Measurements from ENCODE around the gene MBD3L2. TPM values are rescaled to one million over a fixed set of nuclear protein-coding genes. Genes with fewer than 3 reads are reported as not detected.
"Not testable (repeated sequence)": the region's sequence is repeated elsewhere in the genome, so short reads cannot be mapped to it uniquely, and the experiment has no call there.

Gene MBD3L2
- total RNA-seq, 1 experiment from 2014 or later: not detected

GRCh38 chr19:7054635-7055368 is 5.7 kb downstream of the MBD3L2 start:
- H3K27me3 ChIP-seq, H3K9me3 ChIP-seq, H3K4me3 ChIP-seq, H3K36me3 ChIP-seq, DNase-seq: not testable (repeated sequence)

- not testable (repeated sequence) for H3K27me3 ChIP-seq, H3K36me3 ChIP-seq, DNase-seq, H3K9me3 ChIP-seq, H3K4me3 ChIP-seq
These were observed 6.6 kb downstream of the MBD3L2 start for GRCh38 chr19:7055679-7056078.

- not testable (repeated sequence) for H3K36me3 ChIP-seq, DNase-seq, H3K9me3 ChIP-seq, H3K27me3 ChIP-seq, H3K4me3 ChIP-seq
These were observed 7.2 kb downstream of the MBD3L2 start for GRCh38 chr19:7056371-7056770.

DNA sequence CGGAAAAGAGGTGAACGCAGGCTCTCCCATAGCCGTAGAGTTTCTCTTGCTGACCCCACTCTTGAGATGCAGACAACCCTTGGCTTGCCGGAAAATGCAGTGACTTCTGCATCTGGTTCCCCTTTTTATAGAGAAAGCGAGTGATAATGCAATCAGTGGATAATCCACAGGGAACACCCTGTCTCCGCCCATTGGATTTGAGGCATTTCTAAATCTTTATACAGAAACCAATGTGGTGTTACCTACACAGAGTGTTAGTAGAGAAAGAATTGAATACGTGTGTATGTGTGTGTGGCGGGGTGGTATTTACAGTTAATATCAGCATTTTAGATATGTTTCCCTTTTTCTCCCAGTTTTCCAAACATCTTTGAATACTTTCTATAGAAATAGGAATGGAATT is 9.5 kb downstream of the MBD3L2 start, which contains the start of gene MBD3L3:
Gene MBD3L3 (minus strand): TSS at position 101 of the 400 bp plus-strand sequence. CDS start 71 bp downstream, at position 30.
- not testable (repeated sequence) for H3K4me3 ChIP-seq, H3K27me3 ChIP-seq, H3K36me3 ChIP-seq, DNase-seq, H3K9me3 ChIP-seq

- H3K9me3 ChIP-seq, H3K27me3 ChIP-seq, H3K4me3 ChIP-seq, DNase-seq, H3K36me3 ChIP-seq: not testable (repeated sequence)
These were observed 10.9 kb downstream of the MBD3L2 start for GRCh38 chr19:7059977-7060376.

- H3K27me3 ChIP-seq: no peaks in the 10 kb centered on the region
- no peaks in the 10 kb centered on the region for H3K9me3 ChIP-seq
- no peak for DNase-seq
- no peaks in the 10 kb centered on the region for H3K36me3 ChIP-seq
- no peak overlapping the region for H3K4me3 ChIP-seq
These were observed 14.2 kb downstream of the MBD3L2 start for GRCh38 chr19:7063339-7063738.

GRCh38 chr19:7063764-7064418 is 14.8 kb downstream of the MBD3L2 start:
- Histone ChIP-seq H3K4me3 (no peak overlapping the region), H3K9me3 (no peaks in the 10 kb centered on the region), H3K27me3 (no peaks in the 10 kb centered on the region), H3K36me3 (no peaks in the 10 kb centered on the region)
- DNase-seq: no peak

- H3K36me3 ChIP-seq: peaks cover 22% of the 10 kb centered on the region
- peak; percentile 35 for DNase-seq
- H3K9me3 ChIP-seq, H3K27me3 ChIP-seq, H3K4me3 ChIP-seq: not testable (repeated sequence)
These were observed 18.0 kb downstream of the MBD3L2 start for GRCh38 chr19:7067122-7067521.

DNA sequence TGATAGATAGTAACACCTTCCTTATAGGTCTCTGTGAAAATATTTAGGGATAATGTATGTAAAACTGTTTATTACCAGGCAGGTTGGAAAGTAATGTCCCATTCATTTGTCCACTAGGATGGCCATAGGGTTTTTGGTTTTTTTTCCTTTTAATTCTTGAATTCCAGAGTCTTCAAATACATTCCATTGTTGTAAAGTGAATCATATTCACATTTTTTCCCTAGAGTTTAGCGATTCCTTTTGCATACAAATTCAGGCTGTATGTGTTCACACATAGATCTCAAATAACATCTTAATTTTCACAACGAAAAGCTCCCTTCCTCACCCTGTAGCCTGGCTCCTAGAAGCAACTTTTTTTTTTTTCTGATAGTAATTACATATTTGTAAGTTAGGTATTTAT is 18.6 kb downstream of the MBD3L2 start:
- DNase-seq: no peak
- Histone ChIP-seq H3K4me3 (no peak overlapping the region), H3K27me3 (no peaks in the 10 kb centered on the region), H3K36me3 (peaks cover 28% of the 10 kb centered on the region), H3K9me3 (peaks cover 8% of the 10 kb centered on the region)

- Histone ChIP-seq H3K4me3 (peak overlapping the region; percentile 90), H3K9me3 (peaks cover 10% of the 10 kb centered on the region), H3K27me3 (no peaks in the 10 kb centered on the region), H3K36me3 (peaks cover 37% of the 10 kb centered on the region)
- no peak for DNase-seq
These were observed 19.5 kb downstream of the MBD3L2 start for GRCh38 chr19:7068599-7068998.

GRCh38 chr19:7069042-7069903 is 20.2 kb downstream of the MBD3L2 start, which contains the start of gene ZNF557:
Gene ZNF557 (plus strand): TSS chr19:7069703. CDS start chr19:7075075, 5,372 bp downstream.
- H3K36me3 ChIP-seq: peaks cover 44% of the 10 kb centered on the region
- no peaks in the 10 kb centered on the region for H3K27me3 ChIP-seq
- H3K9me3 ChIP-seq: peaks cover 12% of the 10 kb centered on the region
- DNase-seq: peak; percentile 100
- H3K4me3 ChIP-seq: peak within 1 kb of the TSS; percentile 90

- peak; percentile 31 for DNase-seq
- peak overlapping the region; percentile 90 for H3K4me3 ChIP-seq
- H3K27me3 ChIP-seq: no peaks in the 10 kb centered on the region
- peaks cover 47% of the 10 kb centered on the region for H3K36me3 ChIP-seq
- peaks cover 13% of the 10 kb centered on the region for H3K9me3 ChIP-seq
These were observed 20.7 kb downstream of the MBD3L2 start for GRCh38 chr19:7069904-7070226.

GRCh38 chr19:7072541-7072940 is 23.4 kb downstream of the MBD3L2 start:
- H3K27me3 ChIP-seq: no peaks in the 10 kb centered on the region
- DNase-seq: no peak
- H3K4me3 ChIP-seq: no peak overlapping the region
- peaks cover 74% of the 10 kb centered on the region for H3K36me3 ChIP-seq
- H3K9me3 ChIP-seq: peaks cover 29% of the 10 kb centered on the region

GRCh38 chr19:7074705-7075282 is 25.7 kb downstream of the MBD3L2 start:
- Histone ChIP-seq H3K4me3 (no peak overlapping the region), H3K9me3 (peaks cover 49% of the 10 kb centered on the region), H3K27me3 (no peaks in the 10 kb centered on the region), H3K36me3 (peaks cover 92% of the 10 kb centered on the region)
- peak; percentile 11 for DNase-seq

GRCh38 chr19:7076151-7076550 is 27.0 kb downstream of the MBD3L2 start:
- Histone ChIP-seq H3K4me3 (no peak overlapping the region), H3K36me3 (peaks cover 94% of the 10 kb centered on the region), H3K27me3 (no peaks in the 10 kb centered on the region), H3K9me3 (peaks cover 58% of the 10 kb centered on the region)
- no peak for DNase-seq

- DNase-seq: no peak
These were observed 28.9 kb downstream of the MBD3L2 start for GRCh38 chr19:7078008-7078407.

More at GRCh38 chr19:7078008-7078407, 28.9 kb downstream of the MBD3L2 start:
- Histone ChIP-seq H3K4me3 (no peak overlapping the region), H3K36me3 (peaks cover 97% of the 10 kb centered on the region), H3K27me3 (no peaks in the 10 kb centered on the region), H3K9me3 (peaks cover 72% of the 10 kb centered on the region)
